CD4-positive, alpha-beta T cell treated with Interleukin-10 for 1 hour (primary cell): Measurements from ENCODE around the gene SDCCAG8.
A peak's percentile ranks its signal among the peaks of the same experiment; 100 is the strongest.

Source experiments
- DNase-seq: peaks from one replicate; pipeline ENCODE4 v3.0.0-alpha.2; 2020

The SDCCAG8 gene

GRCh38 chr1:243343970-243344937 is 88.4 kb downstream of the SDCCAG8 start:
- DNase-seq, result peak; percentile 58

- no peak for DNase-seq
Measured at GRCh38 chr1:243345205-243345604, 89.4 kb downstream of the SDCCAG8 start.

- DNase-seq, result no peak
Measured at GRCh38 chr1:243346016-243346415, 90.2 kb downstream of the SDCCAG8 start.

- DNase-seq, result no peak
Measured at GRCh38 chr1:243346468-243346867, 90.6 kb downstream of the SDCCAG8 start.

- no peak for DNase-seq
Measured at GRCh38 chr1:243348331-243348730, 92.5 kb downstream of the SDCCAG8 start.

GRCh38 chr1:243349128-243349527 is 93.3 kb downstream of the SDCCAG8 start:
- DNase-seq, result no peak

GRCh38 chr1:243351337-243351736 is 95.5 kb downstream of the SDCCAG8 start:
- DNase-seq, result no peak

GRCh38 chr1:243354511-243355153 is 98.8 kb downstream of the SDCCAG8 start:
- peak; percentile 8 for DNase-seq

GRCh38 chr1:243363832-243364231 is 108.0 kb downstream of the SDCCAG8 start:
- no peak for DNase-seq

- no peak for DNase-seq
Measured at GRCh38 chr1:243364330-243364729, 108.5 kb downstream of the SDCCAG8 start.

- no peak for DNase-seq
Measured at GRCh38 chr1:243364866-243365265, 109.0 kb downstream of the SDCCAG8 start.

- no peak for DNase-seq
Measured at GRCh38 chr1:243367314-243367713, 111.5 kb downstream of the SDCCAG8 start.

GRCh38 chr1:243374412-243374811 is 118.6 kb downstream of the SDCCAG8 start:
- no peak for DNase-seq

GRCh38 chr1:243375596-243375995 is 119.8 kb downstream of the SDCCAG8 start:
- DNase-seq, result no peak

- DNase-seq, result no peak
Measured at GRCh38 chr1:243378669-243379068, 122.8 kb downstream of the SDCCAG8 start.

GRCh38 chr1:243379208-243379607 is 123.4 kb downstream of the SDCCAG8 start:
- no peak for DNase-seq

- DNase-seq, result no peak
Measured at GRCh38 chr1:243379706-243380105, 123.9 kb downstream of the SDCCAG8 start.

- no peak for DNase-seq
Measured at GRCh38 chr1:243388276-243388675, 132.4 kb downstream of the SDCCAG8 start.

- DNase-seq, result no peak
Measured at GRCh38 chr1:243390162-243390791, 134.4 kb downstream of the SDCCAG8 start.

GRCh38 chr1:243391355-243391754 is 135.5 kb downstream of the SDCCAG8 start:
- DNase-seq, result no peak

- DNase-seq, result no peak
Measured at GRCh38 chr1:243393096-243393495, 137.3 kb downstream of the SDCCAG8 start.

- DNase-seq, result no peak
Measured at GRCh38 chr1:243394066-243394465, 138.2 kb downstream of the SDCCAG8 start.

GRCh38 chr1:243394601-243395464 is 139.0 kb downstream of the SDCCAG8 start:
- DNase-seq, result no peak
